ENCODE data around the gene IGSF5.

IGSF5 gene

GRCh38 chr21:39837861-39838359, 92.9 kb downstream of the IGSF5 start:
- no peak for DNase-seq

- DNase-seq = no peak
Measured at GRCh38 chr21:39840373-39841097, 95.6 kb downstream of the IGSF5 start.

DNA sequence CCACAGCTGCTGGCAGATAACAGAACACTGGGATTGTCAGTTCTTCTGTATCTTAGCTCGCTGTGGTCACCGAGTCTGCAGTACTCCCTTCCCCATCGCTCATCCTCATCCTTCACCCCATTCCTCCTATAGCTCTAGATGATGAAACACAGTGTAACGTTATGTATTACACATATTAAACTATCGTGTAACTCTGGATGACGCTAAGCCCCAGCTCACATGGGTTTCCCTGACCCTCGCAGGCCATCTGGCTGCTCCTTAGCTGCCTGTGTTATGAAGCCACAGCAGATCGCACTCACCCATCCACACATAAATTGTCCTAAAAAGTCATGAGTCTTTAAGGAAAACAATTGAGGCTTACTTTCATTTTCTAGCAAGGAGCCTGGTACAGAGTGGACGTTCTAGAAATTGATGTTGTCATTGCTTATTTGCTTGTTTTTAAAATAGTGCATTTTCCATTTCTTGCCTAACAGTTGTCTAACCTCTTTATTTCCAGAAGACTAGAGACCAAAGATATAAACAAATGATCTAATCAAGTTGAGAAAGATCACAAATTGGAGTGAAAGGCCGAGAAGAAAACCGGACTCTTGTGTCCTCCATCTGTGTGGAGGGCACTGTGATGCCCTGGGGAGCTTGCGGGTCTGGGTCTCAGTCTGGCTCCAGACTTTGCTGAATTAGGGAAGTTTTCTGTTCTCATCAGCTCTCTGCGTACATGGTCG, 97.9 kb downstream of the IGSF5 start:
- DNase-seq = no peak

GRCh38 chr21:39843483-39843882, 98.5 kb downstream of the IGSF5 start:
- no peak for DNase-seq

DNA sequence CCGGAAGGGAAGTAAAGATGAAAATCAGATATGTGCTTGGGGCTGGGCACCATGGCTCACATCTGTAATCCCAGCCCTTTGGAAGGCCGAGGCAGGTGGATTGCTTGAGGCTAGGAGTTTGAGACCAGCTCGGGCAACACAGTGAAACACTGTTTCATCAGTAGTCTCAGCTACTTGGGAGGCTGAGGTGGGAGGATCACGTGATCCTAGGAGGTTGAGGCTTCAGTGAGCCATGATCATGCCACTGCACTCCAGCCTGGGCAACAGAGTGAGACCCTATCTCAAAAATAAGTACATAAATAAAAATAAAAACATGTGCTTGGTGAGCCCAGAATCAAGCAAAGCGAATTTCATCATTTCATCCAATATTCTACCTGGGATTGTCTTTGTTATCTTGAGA, 98.9 kb downstream of the IGSF5 start:
- DNase-seq = no peak

- no peak for DNase-seq
Measured at GRCh38 chr21:39845571-39846130, 100.7 kb downstream of the IGSF5 start.

DNA sequence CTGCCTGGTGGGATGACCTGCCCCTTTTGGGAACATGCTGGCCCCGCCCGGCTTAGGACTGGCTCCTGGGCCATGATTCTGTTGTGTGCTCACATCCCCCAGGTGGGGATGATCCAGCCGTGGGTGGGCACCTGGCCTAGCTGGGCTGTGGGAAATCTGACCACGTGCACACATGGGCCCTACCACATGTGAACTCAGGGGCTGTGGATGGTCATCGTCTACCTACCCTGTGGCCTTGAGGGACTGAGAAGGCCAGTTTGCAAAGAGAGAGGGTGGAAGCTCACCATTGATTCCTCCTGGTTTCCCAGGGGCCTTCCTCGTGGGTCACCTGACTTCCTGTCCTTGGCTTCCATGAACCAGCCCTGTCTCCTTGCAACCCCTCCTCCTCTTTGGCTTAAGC, 102.9 kb downstream of the IGSF5 start:
- no peak for DNase-seq

GRCh38 chr21:39849014-39849655, 104.2 kb downstream of the IGSF5 start:
- DNase-seq = no peak

- DNase-seq = no peak
Measured at GRCh38 chr21:39850333-39850732, 105.3 kb downstream of the IGSF5 start.

DNA sequence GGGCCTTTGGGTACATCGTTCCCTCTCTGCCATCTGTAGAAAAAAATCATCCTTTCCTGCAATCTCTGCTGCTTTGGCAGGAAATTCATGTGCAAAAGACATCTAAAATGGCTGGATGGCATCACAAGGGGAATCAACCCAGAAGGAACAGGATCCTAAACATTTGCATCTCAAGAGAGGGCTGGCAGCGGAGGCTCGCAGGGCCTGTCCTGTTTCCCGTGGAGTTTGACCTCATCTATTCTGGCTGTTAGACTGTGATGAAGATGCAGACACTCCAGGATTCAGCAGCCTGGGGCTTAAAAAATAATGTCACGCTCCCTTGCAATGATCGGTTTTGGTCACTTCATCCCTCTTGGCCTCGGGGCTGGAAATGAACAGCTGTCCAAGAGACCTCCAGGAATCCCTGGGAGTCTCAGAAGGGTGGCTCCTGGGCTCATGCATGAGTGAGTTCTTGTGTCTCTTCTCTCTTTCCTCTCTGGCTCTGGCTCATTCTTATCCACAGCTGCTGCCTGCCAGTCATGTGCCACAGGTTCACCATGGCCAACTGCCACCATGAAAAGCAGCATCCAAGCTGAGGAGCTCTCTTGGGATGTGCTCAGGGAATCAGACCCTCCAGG, 106.1 kb downstream of the IGSF5 start:
- DNase-seq = no peak

Measured in NCI-H187 (cell line).